Measurements from ENCODE around the gene ID2.

The ID2 gene, protein sequence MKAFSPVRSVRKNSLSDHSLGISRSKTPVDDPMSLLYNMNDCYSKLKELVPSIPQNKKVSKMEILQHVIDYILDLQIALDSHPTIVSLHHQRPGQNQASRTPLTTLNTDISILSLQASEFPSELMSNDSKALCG

DNA sequence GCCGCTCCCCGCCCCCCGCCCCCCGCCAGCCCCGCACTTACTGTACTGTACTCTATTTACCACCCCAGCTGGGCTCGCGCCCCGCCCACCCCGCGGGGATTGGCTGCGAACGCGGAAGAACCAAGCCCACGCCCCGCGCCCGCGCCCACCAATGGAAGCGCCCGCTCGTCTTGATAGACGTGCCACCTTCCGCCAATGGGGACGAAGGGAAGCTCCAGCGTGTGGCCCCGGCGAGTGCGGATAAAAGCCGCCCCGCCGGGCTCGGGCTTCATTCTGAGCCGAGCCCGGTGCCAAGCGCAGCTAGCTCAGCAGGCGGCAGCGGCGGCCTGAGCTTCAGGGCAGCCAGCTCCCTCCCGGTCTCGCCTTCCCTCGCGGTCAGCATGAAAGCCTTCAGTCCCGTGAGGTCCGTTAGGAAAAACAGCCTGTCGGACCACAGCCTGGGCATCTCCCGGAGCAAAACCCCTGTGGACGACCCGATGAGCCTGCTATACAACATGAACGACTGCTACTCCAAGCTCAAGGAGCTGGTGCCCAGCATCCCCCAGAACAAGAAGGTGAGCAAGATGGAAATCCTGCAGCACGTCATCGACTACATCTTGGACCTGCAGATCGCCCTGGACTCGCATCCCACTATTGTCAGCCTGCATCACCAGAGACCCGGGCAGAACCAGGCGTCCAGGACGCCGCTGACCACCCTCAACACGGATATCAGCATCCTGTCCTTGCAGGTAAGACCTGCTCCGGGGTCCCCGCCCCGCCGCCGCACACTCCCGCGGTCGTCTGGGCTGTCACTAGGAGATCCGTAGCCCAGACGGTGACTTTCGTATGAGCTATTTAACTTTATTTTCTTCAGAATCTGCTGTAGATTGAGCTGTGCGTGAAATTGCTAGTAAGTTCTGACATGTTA lies at the start of gene ID2:
Gene ID2 (plus strand): TSS at position 271 of the 907 bp plus-strand sequence. CDS start 110 bp downstream, at position 381.
- DNase-seq: peak; percentile 99

DNA sequence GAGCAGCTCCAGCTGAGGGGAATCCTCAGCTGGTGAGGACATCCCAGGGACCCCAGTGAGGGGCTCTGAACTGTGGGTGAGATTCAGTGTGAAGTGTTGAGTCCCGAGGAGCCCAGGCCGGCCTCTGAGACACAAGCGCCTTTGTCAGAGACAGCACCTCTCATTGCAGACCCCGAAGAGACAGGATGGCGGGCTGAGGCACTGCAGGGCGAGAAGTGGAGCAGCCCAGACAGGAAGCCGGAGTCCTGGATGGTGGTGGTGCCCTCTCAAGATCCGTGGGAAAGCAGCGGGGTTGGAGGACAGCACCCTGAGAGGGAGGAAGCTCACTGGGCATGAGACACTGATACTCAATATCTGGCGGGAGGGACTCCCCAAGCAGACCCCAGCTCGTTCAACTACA lies 49.1 kb upstream of the ID2 start:
- DNase-seq: no peak

DNA sequence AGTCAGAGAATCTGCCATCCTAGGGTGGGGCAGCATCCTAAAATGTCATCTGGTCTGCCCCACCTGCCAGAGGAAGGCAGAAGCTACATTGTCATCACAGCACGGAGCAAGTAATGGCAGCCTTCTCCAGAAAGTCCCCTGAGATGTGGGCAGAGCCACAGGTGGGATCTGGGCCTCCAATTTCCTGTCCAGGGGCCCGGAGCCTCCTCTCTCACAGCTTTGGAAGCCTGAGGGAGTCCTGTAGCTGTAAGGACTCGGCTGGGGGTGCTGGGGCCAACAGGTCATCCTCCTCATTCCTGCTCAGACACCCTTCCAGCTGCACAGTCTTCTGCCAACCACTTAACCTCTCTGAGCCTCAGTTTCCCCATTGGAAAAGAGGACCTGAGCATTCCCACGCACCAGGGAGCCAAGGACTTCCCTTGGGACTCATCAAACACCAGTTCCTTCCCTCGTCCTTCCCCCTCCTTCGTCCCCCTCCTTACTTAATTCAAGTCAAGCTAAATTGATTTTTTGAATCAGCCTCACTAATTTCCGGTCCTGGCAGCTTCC lies 48.6 kb upstream of the ID2 start:
- no peak for DNase-seq

DNA sequence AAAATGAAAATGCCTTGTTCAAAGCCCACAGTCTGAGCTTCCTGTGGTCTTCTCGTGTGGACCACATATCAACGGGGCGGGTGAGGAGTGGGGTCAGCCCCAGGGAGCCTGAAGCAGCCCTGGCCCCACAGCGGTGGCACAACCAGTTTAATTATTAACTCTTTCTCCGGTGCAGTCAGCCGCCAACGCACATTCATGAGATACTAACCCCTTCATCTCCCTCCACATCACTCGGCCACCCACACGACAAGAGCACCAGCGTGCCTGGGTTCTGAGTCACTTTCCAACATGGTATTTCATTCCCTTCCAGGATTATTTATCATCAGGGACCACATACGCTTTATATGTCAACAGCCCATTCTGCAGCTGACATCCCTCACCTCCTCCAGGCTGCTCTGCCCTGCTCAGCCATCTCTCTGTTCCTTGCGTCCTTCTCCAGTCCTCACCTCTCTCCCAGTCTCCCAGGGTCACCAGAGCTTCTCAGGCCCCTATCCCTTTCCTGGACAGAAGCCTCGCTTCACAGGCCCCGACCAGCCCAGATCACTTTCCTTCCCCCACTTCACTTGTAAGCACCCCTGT lies 48.0 kb upstream of the ID2 start:
- no peak for DNase-seq

DNA sequence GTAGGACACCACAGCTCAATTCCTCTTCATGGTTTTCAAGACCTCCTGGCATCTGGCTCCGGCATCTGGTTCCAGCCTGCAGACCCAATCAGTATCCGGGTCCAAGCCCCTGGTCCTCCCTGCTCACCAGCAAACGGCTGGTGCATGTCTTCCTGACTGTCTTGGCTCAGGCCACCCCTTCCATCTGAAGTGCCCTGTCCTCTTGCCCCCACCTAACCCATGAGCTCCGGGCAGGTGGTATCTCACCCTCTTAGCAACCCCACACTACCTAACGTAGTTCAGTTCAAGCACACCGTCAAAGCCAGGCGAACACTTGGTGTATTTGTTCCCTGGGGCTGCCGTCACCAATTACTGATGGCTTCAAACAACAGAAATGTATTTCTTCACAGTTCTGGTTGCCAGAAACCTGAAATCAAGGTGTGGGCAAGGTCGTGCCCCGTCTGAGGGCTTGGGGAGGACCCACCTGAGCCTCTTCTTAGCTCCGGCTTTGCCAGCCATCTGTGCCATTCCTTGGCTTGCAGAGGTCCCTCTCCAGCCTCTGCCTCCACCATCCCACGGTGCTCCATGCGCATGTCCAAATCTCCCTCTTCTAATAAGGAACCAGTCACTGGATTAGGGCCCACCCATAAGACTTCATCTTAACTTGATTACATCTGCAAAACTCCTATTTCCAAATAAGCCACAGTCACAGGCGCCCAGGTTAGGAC lies 47.2 kb upstream of the ID2 start:
- no peak for DNase-seq

DNA sequence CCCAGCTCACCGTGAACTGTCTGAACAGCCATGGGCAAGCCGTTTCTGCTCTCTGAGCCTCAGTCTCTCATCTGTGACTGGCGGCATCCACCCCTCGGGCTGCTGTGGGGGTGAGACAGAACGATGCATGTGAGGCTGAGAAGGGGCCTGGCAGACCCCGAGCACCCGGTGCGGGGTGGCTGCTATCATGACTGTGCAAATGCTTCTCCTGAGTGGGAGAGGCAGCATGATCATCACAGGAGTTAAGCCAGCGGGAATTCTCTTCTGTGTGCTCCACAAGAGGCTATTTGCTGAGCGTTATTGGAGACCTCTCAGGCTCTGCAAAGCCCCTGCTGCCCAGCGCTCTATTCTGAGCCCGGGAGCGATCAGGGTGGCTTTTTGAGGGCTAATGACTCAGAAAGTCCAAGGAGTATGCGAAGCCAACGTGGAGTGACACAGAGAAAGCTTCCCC lies 45.8 kb upstream of the ID2 start:
- DNase-seq: no peak

DNA sequence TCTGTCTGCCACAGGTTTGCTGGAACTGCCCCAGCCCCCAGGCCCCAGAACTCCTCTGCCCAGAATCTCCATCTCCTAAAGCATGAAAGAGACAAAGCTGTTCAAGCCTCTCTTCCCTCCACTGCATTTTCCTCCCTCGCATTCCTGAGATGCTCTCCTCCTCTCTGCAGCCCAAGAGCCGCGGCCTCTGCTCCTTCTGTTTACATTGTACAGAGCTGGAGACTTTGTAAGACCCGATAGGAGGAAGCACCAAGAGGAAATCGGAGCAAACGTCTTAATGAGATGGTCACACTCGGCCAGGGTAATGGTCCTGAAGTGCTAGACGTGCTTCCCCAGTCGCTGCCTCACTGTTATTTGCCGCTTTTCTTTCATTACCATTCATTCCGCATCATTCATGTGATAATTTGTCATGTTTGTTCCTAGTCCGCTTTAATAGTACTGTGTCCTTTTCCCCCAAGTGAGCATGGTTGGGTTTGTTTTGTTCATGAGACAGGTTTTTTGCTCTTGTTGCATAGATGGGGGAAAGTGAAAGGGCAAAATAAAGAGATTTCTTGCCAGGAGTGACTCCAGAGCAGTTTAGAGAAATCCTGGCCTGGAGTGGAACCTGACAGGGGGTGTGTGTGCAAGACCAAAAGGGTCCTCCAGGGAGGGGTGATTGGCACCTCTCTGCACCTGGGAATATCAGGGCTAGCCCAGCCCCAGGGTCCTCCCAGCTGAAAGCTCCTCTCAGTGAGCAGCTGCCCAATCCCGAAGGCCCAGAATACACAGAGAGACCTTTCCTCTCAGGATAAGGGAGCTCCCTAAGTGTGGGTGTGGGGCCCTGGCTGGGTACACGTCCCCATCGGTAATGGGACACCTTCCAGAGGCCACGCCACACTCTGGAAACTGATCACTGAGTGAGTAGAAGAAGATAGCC lies 44.9 kb upstream of the ID2 start:
- DNase-seq: no peak

DNA sequence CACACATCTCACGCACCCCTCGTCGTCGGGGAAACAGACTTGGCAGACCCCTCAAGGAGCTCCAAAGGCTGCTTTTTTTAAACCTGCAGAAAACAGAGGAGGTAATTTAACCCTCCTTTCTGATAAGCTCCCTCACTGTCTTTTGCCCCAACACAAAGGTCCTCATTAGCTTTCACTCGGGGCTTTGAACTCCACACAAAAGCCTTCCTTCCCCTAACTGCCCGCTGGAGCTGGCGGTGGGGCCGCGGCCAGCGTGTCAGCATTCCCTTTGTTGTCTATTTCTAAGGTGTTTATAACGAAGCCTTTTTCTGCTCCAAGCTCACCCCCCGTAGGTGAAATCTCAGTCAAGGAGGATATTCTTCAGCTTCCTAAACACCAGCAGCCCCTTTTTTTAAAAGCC lies 43.5 kb upstream of the ID2 start:
- DNase-seq: no peak

DNA sequence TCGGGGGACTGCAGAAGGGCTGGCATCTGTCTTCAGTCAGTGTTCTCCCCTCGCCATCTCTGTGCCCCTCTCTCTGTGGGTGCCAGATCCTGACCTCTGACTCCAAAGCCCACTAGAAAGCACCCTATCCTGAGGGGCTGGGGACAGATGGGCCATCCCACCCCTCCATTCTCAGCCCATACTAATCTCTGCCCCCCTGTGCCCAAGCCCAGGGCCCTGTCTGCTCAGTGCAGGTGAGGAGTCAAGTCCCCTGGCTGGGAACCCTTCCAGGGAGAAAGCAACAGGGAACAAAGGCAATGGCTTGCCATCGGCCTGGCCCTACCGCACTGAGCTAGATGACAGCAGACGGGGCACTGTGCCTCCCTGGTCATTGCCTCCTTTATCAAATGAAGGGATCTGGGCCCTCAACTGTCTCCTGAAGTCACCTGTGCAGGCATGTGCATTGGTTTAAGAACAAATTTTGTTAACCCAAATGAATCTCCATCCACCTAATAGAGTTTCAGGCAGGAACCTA lies 42.7 kb upstream of the ID2 start:
- no peak for DNase-seq

DNA sequence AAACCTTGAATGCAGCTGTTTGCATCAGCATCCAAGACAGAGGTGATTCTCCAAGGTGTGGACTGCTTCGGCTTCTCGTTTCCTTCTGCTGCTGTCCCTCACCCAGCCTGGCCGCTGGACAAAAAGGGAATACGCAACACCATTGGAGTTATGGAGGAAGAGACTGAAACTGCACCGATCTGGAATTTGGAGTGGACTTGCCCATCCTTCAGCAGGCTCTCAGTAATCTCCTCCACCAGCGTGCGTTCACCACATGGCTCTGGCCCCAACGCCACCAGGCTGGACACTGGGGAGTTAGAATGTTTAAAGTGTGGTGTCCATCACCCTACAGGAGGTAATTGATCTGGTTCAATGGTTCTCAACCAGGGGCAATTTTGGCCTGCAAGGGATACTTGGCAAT lies 41.4 kb upstream of the ID2 start:
- DNase-seq: no peak

DNA sequence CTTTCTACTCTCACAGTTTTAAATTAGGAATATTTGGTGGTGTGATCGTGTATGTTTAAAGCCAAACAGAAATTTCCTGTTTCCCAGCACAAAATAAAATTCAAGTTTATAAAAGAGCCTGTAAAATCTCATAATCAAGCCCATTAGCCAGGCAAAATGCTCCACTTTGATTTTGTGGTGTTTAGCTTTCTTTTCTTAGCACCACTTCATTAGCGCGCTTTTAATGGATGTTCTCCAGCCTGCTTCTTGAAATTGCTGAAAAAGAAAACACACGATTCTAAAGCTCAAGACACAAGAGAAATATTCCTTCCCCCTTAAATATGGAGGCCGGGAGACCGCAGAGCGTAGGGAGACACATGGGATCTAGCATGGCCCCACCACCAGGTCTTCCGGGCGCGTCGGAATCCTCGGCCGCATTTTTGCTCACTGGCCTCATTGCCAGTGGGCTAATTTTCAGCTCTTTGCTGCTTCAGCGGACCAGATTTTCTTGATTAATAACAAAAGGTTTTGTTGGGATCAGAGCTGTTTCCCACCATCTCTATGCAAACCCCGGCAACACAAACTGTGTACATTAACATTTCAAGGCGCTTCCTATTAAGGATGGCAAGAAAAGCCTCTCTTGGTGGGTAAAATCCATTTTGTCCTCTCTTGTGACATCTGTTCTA lies 40.4 kb upstream of the ID2 start:
- no peak for DNase-seq

DNA sequence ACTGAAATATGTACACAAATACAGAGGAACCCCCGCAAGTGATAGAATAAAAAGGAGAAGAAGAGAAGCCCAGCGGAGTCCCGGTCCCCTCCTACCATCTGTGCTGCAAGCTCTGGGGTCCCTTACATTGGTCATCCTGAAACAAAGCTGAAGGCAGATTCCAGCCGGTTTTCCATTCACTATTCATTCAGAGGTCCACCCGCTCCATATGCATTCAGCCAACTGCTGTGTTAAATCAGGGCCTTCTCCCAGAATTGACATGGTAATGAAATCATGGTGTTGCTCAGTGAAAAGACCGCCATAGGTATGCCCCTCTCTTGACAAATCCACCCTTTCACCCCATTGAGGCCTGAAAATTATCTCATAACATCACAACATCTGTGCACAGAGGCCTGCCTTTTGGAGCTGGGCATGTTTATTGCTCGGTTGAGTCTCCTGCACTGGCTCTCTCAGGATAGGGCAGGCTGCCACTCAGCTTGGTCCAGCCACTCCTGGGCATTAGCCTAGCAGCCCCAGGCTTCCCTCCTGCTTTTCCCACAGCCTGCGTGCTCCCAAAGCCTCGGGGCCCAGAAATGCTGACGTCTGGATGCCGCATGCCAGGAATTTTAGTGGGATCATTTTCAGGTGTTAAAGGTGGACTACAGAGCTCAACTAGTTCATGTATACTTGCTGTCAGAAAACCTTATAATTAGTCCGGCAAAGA lies 39.3 kb upstream of the ID2 start:
- no peak for DNase-seq

DNA sequence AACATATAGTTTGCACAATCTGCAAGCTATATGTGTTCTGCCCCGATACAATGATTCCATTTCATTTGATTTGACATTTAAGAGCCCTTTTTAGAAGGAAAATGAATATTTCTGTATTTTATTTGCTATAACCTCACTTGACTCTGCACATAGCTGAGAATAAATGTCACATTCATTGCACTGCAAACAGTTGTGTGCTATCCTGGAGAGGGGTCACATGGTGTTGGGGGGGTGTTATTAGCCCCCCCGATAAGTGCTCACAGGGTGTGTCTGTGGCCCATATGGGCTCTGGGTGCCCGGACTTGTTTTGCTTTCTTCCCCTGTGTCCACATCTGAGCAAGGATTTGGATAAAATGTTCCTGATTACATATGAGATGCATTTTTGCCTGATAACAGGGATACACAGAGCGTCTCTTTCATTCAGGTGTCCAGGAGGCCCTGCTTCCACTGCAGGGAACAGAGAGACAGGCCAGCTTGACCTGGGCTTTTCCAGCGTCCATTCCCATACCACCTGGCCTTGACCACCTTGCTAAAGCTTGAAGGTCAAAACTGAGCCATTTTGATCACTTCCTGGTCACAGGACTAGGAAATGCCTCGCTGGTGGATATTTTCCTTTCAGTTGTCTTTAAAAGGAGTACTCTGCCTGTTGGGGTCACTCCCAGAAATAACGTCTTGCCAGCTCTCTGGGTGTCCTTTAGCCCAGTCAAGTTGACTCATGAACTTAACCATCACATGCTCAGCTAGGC lies 38.4 kb upstream of the ID2 start:
- DNase-seq: no peak

DNA sequence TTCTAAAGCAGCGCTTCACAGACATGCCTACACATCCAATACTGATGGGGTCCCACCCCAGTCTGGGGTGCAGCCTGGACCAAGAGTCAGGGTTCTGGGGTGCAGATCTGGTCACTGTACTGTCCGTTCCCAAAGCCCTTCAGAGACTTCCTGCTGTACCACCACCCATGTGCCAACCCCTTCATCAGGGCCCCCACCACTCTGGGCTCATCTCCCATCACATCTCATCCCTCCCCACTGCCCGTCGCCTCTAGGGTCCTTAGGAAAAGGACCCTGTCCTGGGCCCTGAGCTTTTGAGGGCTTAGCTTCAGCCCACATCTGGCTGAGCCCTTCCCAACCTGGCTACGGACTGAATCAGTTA lies 37.9 kb upstream of the ID2 start:
- DNase-seq: no peak

DNA sequence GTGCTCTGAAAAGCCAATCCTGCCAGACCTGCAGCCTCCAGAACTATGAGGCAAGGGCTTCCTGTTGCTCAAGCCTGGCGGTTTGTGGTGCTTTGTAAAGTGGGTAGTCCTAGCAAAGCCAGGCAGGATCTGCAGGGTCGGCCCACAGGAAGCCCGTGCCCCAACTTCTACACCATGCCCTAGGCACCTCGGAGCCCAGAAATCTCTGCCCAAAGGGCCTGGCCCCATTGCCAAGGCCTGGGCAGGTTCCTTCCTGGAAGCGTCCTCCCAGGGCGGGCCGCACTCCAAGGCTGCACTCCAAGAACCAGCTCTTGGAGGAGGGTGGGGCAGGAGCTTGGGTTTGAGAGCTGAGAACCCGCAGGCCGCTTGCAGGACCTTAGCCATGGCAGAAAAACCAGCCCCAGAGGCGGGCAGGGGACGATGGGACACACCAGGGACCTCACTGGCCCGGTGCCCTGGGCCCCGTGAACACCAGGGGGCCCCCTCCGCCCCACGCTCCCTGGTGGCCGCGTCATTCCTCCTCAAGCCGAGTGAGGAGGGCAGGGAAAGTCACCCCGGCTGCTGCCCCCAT lies 37.2 kb upstream of the ID2 start:
- DNase-seq: no peak

DNA sequence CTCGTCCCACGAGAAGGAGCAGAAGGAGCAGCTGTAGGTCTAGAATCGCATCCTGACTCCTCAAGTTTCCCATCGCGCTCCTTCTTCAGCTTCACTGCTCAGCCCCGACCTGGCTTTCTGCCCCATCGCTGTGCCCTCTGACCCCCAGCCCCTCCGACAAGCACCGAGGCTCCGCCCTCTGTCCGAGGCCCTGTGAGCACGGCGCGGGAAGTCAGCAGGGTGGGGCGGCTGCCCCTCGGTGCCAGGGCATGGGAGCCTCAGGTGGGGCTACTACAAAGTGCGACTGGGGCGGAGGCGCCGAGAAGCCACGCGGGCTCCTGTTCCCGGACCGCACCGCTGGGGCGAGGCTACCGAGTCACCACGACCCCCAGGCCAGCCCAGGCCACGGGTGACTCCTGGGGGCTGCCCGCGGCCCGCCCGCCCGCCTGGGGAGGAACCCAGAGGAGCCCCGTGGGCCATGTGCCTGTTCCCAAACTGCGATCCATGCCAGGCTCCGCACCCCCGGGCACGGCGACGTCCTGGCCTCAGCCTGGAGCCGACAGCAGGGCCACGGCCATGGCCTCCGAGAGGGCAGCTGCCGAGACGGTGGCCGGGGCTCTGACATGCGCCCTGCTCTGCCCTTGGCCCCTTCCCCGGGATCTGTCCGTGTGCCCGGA lies 36.6 kb upstream of the ID2 start:
- DNase-seq: no peak

DNA sequence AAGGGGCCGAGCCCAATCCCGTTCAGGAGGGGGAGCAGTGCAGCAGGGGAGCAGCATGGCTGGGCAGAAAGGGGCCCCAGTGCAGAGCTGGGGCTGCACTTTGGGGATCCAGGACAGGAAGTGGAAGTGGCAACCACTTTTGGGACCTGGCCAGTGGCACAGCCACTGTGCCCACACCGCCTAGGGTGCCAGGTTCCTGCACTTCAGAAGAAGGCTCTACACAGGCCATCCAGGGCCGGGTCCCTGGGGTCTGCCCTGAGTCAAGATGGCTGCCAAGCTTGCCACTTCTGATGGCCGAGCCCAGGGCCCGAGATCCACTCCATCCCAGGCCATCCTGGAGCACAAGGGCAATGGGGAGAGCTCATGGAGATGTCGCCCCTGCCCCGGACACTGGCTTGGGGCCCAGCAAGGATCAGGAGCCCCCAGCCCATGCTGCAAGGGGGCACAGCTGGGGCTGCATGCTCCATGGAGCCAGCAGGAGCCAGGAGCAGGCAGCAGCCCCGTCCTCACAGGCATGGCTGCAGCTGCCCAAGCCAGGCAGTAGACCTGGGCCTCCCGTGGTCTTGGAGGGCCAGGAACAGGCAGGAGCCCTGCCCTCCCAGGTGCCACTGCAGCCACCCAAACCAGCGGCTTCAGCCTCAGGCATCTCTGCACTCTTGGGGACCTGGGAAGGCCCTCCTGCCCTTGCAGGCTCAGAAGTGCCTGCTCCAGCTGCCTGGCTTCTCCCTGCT lies 35.0 kb upstream of the ID2 start:
- DNase-seq: no peak

DNA sequence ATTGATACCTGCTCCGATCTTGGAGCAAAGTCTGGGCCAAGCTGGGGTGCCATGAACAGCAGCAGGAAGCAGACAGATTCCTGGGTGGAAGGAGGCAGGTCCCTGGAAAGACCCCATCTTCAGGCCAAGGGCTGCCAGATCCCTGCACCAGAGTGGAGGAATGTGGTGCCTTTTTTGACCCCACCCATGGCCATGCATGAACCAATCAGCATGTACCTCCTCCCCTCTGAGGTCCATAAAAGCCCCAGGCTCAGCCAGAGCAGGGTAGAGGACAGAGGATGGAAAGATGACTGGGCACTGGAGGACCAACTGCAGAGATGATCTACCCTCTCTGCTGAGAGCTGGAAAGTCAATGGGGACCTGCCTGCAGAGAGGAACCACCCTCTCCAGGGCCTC lies 34.4 kb upstream of the ID2 start:
- DNase-seq: no peak
